Activated CD8-positive, alpha-beta memory T cell treated with anti-CD3 and anti-CD28 coated beads for 36 hours (primary cell): ENCODE data around the gene PRDM5. TPM values are rescaled to one million over a fixed set of nuclear protein-coding genes. Genes with fewer than 3 reads are reported as not detected.
"Not testable (repeated sequence)": the region's sequence is repeated elsewhere in the genome, so short reads cannot be mapped to it uniquely, and the experiment has no call there.

Experiments used
- CTCF ChIA-PET: fragments of 350-600 bp; sonication (Branson Sonifier 250); formaldehyde crosslinking; loops from one replicate; lab custom pipeline; 2021; ENCODE audit warnings: antibody characterized with exemption; lab: Charles Lee
- POLR2A ChIA-PET: fragments of 350-600 bp; sonication (Branson Sonifier 250); formaldehyde crosslinking; loops from one replicate; lab custom pipeline; 2021; ENCODE audit warnings: antibody characterized with exemption; lab: Charles Lee
- total RNA-seq, 2 experiments: library from RNA; stranded (reverse); gene quantifications; one replicate each; pipeline ENCODE4 v1.2.3, GENCODE V29; 2021

Gene PRDM5
- total RNA-seq, 2 experiments from 2014 or later = 0.32 to 0.48 TPM

- POLR2A ChIA-PET = no interaction called here
- CTCF ChIA-PET = no interaction called here
These were observed 236.7 kb downstream of the PRDM5 start for GRCh38 chr4:120685756-120686278.

GRCh38 chr4:120683897-120684540 lies 238.5 kb downstream of the PRDM5 start:
- ChIA-PET CTCF (no interaction called here), POLR2A (no interaction called here)

DNA sequence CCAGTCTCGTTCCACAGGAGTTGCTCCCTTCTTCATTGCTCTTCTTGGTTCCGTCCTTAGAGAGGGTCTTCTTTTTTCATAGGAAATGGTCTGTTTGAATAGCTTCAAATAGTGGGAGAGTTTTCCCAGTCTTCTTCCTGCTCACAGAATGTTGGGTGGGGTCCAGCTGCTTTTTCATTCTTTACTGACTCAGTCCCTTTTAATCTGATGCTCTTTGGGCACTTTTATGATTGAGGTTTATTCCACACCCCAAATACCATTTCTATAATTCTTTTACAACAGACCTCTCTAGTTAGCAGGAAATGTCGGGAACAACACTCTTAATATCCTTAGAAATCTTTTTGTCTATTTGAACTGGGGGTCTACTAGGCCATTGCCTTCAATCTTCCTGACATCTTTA lies 239.5 kb downstream of the PRDM5 start:
- POLR2A ChIA-PET = no interaction called here
- CTCF ChIA-PET = no interaction called here

GRCh38 chr4:120680647-120681228 lies 241.8 kb downstream of the PRDM5 start:
- CTCF ChIA-PET = no interaction called here

DNA sequence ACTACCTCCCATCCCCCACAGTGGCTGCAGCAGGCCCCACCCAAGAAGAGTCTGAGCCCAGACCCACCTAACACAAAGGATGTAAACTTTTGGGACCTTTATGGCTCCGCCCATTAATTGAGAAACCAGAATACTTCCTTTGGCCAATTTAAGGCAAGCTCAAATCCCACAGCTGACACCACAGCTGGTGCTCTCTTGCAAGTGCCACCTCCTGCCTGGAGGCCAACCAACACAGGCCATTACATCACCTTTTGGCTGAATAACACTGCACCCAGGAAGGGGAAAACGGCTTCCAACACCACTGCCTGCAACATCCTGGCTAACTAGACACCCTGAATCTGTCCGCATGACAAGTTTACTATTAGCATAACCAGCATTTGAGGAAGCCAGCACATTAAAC lies 248.8 kb downstream of the PRDM5 start:
- CTCF ChIA-PET = no interaction called here
- POLR2A ChIA-PET = no interaction called here

More at GRCh38 chr4:120680647-120681228, 241.8 kb downstream of the PRDM5 start:
- POLR2A ChIA-PET = no interaction called here

GRCh38 chr4:120672558-120673147 lies 249.9 kb downstream of the PRDM5 start:
- POLR2A ChIA-PET = no interaction called here
- CTCF ChIA-PET = no interaction called here

- ChIA-PET CTCF (no interaction called here), POLR2A (no interaction called here)
These were observed 250.4 kb downstream of the PRDM5 start for GRCh38 chr4:120672076-120672475.

DNA sequence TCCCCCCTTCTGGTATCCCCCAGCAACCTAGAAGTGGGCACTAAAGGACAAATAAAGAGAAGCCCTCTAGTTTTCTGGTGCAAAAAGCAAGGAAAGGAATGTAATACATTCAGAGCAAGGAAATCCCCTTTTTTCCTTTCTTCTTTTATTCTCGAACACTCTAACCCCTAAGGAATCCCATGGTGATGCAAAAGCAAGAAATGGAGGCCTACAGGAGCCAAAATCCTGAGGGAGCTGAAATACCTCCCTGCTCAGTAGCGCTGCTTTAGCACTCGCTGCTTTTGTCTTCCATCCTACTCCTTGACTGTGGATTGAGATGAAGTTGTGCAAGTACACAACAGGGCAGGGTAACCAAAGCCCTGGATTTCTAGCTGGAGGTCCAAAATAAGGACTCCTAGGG lies 251.0 kb downstream of the PRDM5 start:
- ChIA-PET POLR2A (no interaction called here), CTCF (no interaction called here)

DNA sequence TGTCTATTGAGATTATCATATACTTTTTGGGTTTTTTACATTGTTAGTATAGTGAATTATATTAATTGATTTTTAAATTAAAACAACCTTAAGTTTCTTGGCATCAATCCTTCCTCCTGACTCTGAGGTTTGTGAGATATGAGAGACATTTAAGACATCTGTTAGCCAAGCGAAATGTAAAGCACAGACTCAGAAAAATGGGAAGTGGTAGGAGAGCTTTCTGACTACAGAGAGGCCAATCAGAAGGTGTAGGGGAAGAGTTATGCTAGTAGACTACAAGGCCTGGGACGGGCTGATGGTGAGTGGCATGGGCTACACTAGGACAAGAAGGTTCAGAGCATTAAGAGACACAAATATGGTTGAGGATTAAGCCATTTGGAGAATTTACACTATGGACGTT lies 255.4 kb downstream of the PRDM5 start:
- CTCF ChIA-PET = no interaction called here
- POLR2A ChIA-PET = no interaction called here

DNA sequence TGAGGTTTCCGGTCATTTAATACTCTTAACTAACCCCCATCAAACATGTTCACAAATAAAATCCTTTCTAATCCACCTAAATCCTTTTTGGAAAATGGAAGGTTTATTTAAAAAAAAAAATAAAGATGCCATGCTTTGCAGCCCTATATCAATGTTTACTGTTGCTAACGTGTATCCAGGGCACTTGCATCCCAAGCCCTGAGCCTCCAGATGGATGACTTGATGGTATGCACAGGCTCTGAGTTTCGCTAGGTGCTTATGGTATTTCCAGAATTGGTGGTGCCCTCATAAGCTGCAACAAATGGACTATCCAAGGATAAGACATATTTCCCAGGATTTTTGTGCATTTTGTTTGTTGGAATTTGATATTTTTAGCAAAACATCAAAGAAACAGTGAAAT lies 257.7 kb downstream of the PRDM5 start:
- POLR2A ChIA-PET = no interaction called here
- CTCF ChIA-PET = no interaction called here

DNA sequence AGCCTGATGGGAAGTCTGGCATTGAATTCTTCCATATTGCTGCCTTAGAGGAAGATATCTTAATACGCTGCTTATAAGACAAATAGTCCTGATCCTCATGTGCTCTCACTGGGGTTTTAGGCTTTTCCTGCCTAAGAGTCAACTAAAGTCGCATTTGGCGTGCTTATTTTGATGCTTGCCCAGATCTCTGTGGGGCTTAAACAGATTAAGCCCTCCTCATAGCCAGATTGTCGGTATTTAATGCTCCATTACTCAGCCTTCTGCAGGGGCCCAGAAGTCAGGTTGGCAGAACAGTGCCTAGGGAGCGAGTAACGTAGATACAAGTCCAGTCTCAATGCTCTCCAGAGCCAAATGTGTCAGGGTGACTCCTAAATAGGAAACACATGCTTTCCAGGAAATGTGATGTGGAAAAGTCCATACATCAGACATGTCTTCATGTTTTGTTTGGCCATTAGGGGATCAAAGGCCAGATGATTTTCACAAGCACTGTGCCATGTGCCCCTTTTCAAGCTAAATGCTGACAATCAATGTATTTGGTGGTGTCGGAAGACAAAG lies 262.8 kb downstream of the PRDM5 start:
- CTCF ChIA-PET = no interaction called here
- POLR2A ChIA-PET = no interaction called here

- ChIA-PET CTCF (no interaction called here), POLR2A (no interaction called here)
These were observed 263.8 kb downstream of the PRDM5 start for GRCh38 chr4:120658772-120659171.

GRCh38 chr4:120653804-120654573 lies 268.5 kb downstream of the PRDM5 start:
- ChIA-PET POLR2A (no interaction called here), CTCF (no interaction called here)

DNA sequence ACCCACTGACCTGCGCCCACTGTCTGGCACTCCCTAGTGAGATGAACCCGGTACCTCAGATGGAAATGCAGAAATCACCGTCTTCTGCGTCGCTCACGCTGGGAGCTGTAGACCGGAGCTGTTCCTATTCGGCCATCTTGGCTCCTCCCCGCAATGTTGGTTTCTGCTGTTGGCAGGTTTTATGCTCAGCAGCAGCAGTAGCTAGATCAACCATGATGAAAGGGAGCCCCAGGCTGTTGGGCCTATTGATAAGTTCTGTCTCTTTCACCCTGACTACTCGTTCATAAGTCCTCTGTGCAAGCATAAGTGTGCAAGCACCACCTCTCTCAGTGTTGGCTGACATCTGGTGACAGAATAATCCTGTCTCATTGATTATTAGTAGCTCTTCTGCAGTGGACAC lies 274.2 kb downstream of the PRDM5 start:
- POLR2A ChIA-PET, CTCF ChIA-PET: not testable (repeated sequence)

Other genes starting within 250 kb of the PRDM5 start
- under 1 TPM; 0.19 TPM for gene NDNF, start 149.8 kb upstream of the PRDM5 start, total RNA-seq
- gene TNIP3, start 241.6 kb upstream of the PRDM5 start, total RNA-seq = 10 to 100 TPM; 16.9 to 18.3 TPM